GM08714 (cell line): ENCODE measurements around the gene DNAJA2.

Experiments
- H3K4me3 ChIP-seq: fragments of 200-500 bp; sonication (Bioruptor generic); 2 replicates; pipeline ENCODE4 v1.5.1; 2014; ENCODE audit warnings: mild to moderate bottlenecking, low read length, inconsistent platforms
- ZNF274 ChIP-seq: IDR thresholded peaks from 2 replicates; pipeline ENCODE4 v1.6.1; 2012; ENCODE audit warnings: mild to moderate bottlenecking, low read depth, low read length

Gene DNAJA2

GRCh38 chr16:46991729-46992704 is 18.5 kb upstream of the DNAJA2 start:
- no peak overlapping the region for H3K4me3 ChIP-seq
- TF ChIP-seq ZNF274 = no peak

- TF ChIP-seq ZNF274 = no peak
- no peak overlapping the region for H3K4me3 ChIP-seq
Measured at GRCh38 chr16:46986896-46987295, 13.4 kb upstream of the DNAJA2 start.

- no peak for TF ChIP-seq ZNF274
- H3K4me3 ChIP-seq = no peak overlapping the region
Measured at GRCh38 chr16:46986438-46986837, 13.0 kb upstream of the DNAJA2 start.

GRCh38 chr16:46982335-46982734 is 8.9 kb upstream of the DNAJA2 start:
- no peak for TF ChIP-seq ZNF274
- no peak overlapping the region for H3K4me3 ChIP-seq

- no peak overlapping the region for H3K4me3 ChIP-seq
- TF ChIP-seq ZNF274 = no peak
Measured at GRCh38 chr16:46980926-46981325, 7.5 kb upstream of the DNAJA2 start.

GRCh38 chr16:46976550-46976949 is 3.1 kb upstream of the DNAJA2 start:
- TF ChIP-seq ZNF274 = no peak

GRCh38 chr16:46975908-46976470 is 2.5 kb upstream of the DNAJA2 start:
- no peak for TF ChIP-seq ZNF274

More at GRCh38 chr16:46976550-46976949, 3.1 kb upstream of the DNAJA2 start:
- no peak overlapping the region for H3K4me3 ChIP-seq

GRCh38 chr16:46975165-46975564 is 1.7 kb upstream of the DNAJA2 start:
- no peak overlapping the region for H3K4me3 ChIP-seq
- no peak for TF ChIP-seq ZNF274

More at GRCh38 chr16:46975908-46976470, 2.5 kb upstream of the DNAJA2 start:
- H3K4me3 ChIP-seq = no peak overlapping the region

- no peak for TF ChIP-seq ZNF274
- H3K4me3 ChIP-seq = peak overlapping the region; percentile 82
Measured at GRCh38 chr16:46974352-46974751, 878 bp upstream of the DNAJA2 start.

- TF ChIP-seq ZNF274 = no peak
- H3K4me3 ChIP-seq = peak overlapping the region; percentile 82
Measured at GRCh38 chr16:46973996-46974324, 486 bp upstream of the DNAJA2 start.

- peak overlapping the region; percentile 82 for H3K4me3 ChIP-seq
- TF ChIP-seq ZNF274 = no peak
Measured at GRCh38 chr16:46972429-46973206, 856 bp downstream of the DNAJA2 start.

GRCh38 chr16:46971271-46971670 is 2.2 kb downstream of the DNAJA2 start:
- TF ChIP-seq ZNF274 = no peak
- H3K4me3 ChIP-seq = no peak overlapping the region

GRCh38 chr16:46970089-46970488 is 3.4 kb downstream of the DNAJA2 start:
- H3K4me3 ChIP-seq = no peak overlapping the region

GRCh38 chr16:46968063-46968435 is 5.4 kb downstream of the DNAJA2 start:
- H3K4me3 ChIP-seq = no peak overlapping the region
- TF ChIP-seq ZNF274 = no peak

More at GRCh38 chr16:46970089-46970488, 3.4 kb downstream of the DNAJA2 start:
- TF ChIP-seq ZNF274 = no peak
